Measurements from ENCODE around the gene OR5C1.
"Not testable (repeated sequence)": the region's sequence is repeated elsewhere in the genome, so short reads cannot be mapped to it uniquely, and the experiment has no call there.

OR5C1 gene

GRCh38 chr9:122789256-122790046 lies 718 bp downstream of the OR5C1 start:
- H3K27ac ChIP-seq (ENCODE audit: low read depth, low read length): no peak overlapping the region
- H3K9ac ChIP-seq (ENCODE audit: low read length): no peak overlapping the region
- no peaks in the 10 kb centered on the region for H3K36me3 ChIP-seq (ENCODE audit: insufficient read depth, low read length)

DNA sequence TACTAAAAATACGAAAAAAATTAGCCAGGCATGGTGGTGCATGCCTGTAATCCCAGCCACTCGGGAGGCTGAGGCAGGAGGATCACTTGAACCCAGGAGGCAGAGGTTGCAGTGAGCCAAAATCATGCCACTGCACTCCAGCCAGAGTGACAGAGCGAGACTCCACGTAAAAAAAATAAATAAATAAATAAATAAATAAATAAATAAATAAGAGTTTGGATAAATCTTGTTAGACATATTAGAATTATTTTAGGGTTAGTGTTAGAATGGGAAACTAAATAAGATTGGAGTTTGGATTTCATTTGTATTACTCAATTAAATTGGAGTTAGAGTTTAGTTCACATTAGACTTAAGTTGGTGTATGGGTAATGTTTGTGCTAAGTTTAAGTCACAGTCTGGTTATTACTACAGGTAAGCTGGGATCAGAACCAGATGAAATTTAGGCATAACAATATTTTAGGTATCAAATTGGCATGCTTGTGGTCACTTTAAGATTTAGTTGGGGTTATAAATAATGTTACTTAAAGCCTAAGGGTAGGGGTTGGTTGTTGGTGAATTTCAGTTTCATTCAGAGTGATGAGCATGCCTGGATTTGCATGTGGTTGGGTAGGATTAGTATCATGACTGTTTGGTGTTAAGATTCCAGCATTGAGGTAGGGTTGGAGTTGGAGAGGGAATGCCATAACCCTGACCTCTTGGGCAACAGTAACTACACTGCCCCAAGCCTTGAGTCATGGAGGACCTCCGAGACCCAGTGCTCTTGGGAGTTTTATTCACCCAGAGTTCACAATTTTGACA lies 3.3 kb downstream of the OR5C1 start:
- no peak overlapping the region for H3K4me3 ChIP-seq (ENCODE audit: low read depth in 1 of 2, low read length in 2 of 2)
- no peak overlapping the region for H3K27ac ChIP-seq (ENCODE audit: low read depth, low read length)
- no peak overlapping the region for H3K9ac ChIP-seq (ENCODE audit: low read length)
- H3K27me3 ChIP-seq (ENCODE audit: control insufficient read depth in 1 of 2, insufficient read depth in 2 of 2, low read length in 2 of 2): no peaks in the 10 kb centered on the region
- no peaks in the 10 kb centered on the region for H3K9me3 ChIP-seq (ENCODE audit: low read length)
- no peaks in the 10 kb centered on the region for H3K36me3 ChIP-seq (ENCODE audit: insufficient read depth, low read length)
- H3K4me1 ChIP-seq (ENCODE audit: insufficient read depth, low read length): no peaks in the 10 kb centered on the region

More at GRCh38 chr9:122789256-122790046, 718 bp downstream of the OR5C1 start:
- Histone ChIP-seq H3K9me3 (ENCODE audit: low read length) (no peaks in the 10 kb centered on the region), H3K4me1 (ENCODE audit: insufficient read depth, low read length) (no peaks in the 10 kb centered on the region), H3K4me3 (ENCODE audit: low read depth in 1 of 2, low read length in 2 of 2) (no peak overlapping the region), H3K27me3 (ENCODE audit: control insufficient read depth in 1 of 2, insufficient read depth in 2 of 2, low read length in 2 of 2) (no peaks in the 10 kb centered on the region)

DNA sequence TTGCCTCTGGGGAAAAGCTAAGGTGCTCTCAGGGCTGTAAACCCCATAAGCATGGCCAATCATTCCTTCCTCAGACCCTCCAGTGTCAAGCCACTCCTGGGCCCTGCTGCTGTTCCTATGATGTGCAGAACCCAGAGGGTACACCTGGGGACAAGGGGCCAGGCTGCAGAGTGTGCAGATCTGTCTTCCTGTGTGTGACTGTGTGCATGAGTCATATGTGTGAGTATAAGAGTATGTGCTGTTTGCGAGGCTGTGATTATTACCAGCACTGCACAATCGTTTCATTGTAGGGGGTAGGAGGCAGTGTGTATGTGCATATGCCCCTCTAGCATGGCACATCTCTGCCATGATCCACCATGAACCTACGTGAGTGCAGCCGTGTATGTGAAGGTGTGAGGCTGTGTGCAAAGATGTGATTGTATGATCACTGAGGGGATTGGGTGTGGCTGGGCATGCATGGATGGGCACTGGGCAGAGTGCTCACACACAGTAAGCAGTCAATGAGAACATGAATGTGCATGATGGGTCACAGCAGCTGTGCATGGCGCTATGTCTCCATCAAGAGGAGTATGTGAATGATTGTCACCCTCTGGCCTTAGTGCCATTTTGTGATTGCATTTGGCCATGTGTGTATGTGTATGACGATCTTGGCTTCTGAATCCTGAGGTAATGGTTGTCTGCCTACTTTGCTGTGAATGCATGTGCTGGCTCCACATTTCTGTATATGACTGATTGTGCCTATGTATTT lies 8.8 kb downstream of the OR5C1 start:
- Histone ChIP-seq H3K27me3 (ENCODE audit: control insufficient read depth in 1 of 2, insufficient read depth in 2 of 2, low read length in 2 of 2) (no peaks in the 10 kb centered on the region), H3K36me3 (ENCODE audit: insufficient read depth, low read length) (no peaks in the 10 kb centered on the region), H3K4me3 (ENCODE audit: low read depth in 1 of 2, low read length in 2 of 2) (no peak overlapping the region)

GRCh38 chr9:122800066-122801060 lies 11.6 kb downstream of the OR5C1 start, which contains the start of gene OR1K1:
Gene OR1K1 (plus strand): TSS chr9:122800123. CDS start chr9:122800123, 0 bp downstream.
- H3K9me3 ChIP-seq (ENCODE audit: low read length): no peaks in the 10 kb centered on the region
- H3K4me1 ChIP-seq (ENCODE audit: insufficient read depth, low read length): no peaks in the 10 kb centered on the region
- H3K4me3 ChIP-seq (ENCODE audit: low read depth in 1 of 2, low read length in 2 of 2): no peak within 1 kb of the TSS
- no peak within 1 kb of the TSS for H3K27ac ChIP-seq (ENCODE audit: low read depth, low read length)
- H3K9ac ChIP-seq (ENCODE audit: low read length): no peak within 1 kb of the TSS
- no peaks in the 10 kb centered on the region for H3K27me3 ChIP-seq (ENCODE audit: control insufficient read depth in 1 of 2, insufficient read depth in 2 of 2, low read length in 2 of 2)
- H3K36me3 ChIP-seq (ENCODE audit: insufficient read depth, low read length): no peaks in the 10 kb centered on the region

More for the DNA sequence above, 8.8 kb downstream of the OR5C1 start:
- Histone ChIP-seq H3K9ac (ENCODE audit: low read length) (no peak overlapping the region), H3K9me3 (ENCODE audit: low read length) (no peaks in the 10 kb centered on the region), H3K27ac (ENCODE audit: low read depth, low read length) (no peak overlapping the region), H3K4me1 (ENCODE audit: insufficient read depth, low read length) (no peaks in the 10 kb centered on the region)

DNA sequence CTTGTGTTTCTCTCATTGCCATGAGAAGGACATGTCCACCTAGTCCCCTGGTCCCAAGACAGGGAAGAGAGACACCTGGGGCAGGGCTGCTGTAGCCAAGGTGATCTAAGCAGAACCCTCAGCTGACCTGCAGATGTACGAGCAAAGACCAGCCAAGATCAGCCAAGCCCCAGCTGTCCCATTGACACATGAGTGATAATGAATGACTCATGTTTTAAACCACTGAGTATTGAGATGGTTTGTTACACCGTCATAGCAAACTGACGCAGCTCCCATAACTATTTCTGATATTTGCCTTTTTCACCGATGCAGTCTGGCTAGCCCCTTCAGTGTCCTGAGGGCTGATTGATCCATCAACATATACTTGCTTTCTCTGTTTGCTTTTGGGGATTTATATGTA lies 17.9 kb downstream of the OR5C1 start:
- no peaks in the 10 kb centered on the region for H3K36me3 ChIP-seq (ENCODE audit: insufficient read depth, low read length)
- H3K27me3 ChIP-seq (ENCODE audit: control insufficient read depth in 1 of 2, insufficient read depth in 2 of 2, low read length in 2 of 2): no peaks in the 10 kb centered on the region
- H3K9ac ChIP-seq (ENCODE audit: low read length): no peak overlapping the region
- no peak overlapping the region for H3K4me3 ChIP-seq (ENCODE audit: low read depth in 1 of 2, low read length in 2 of 2)
- H3K9me3 ChIP-seq (ENCODE audit: low read length): no peaks in the 10 kb centered on the region
- H3K4me1 ChIP-seq (ENCODE audit: insufficient read depth, low read length): peaks cover 3% of the 10 kb centered on the region
- no peak overlapping the region for H3K27ac ChIP-seq (ENCODE audit: low read depth, low read length)

DNA sequence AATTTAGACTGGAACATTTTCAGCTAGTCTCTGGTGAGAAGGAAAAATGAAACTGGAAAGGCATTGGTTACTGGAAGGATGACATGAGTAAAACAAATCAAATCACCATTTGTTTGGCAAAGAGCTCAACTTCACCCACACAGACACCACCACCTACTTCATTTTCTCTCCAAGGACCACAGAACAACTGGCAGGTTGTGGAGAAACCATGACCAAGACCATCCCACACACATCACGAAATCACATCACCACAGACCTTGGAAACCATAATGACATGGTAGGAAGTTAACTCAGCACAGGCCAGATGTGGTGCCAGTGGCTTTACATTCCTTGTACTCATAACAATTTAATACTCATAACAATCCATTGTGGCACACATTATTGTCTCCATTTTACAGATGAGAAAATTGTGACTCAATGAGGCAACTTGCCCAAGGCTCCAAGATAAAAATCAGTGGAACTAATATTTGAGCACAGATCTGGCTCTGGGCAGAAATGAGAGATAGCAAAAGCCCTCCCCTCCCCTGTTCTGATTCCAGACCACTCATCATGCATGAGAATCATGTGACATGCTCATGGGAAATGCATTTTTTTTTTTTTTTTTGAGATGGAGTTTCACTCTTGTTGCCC lies 18.7 kb downstream of the OR5C1 start:
- H3K9ac ChIP-seq (ENCODE audit: low read length): no peak overlapping the region

DNA sequence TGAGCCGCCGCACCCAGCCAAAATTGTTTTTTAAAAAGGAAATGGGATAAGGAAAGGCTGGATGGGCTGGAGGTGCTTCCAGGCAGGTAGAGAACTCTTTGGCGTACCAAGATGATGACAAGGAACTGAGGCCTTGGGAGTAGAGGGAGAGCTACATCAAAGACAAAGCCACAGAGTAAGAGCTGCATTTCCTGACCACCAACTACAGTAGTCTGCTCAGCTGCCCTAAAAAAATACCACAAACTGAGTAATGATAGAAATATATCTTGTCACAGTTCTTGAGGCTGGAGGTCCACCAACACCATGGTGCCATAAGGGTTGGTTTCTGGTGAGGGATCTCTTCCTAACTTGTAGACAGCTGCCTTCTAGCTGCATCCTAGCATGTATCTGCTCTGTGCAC lies 19.4 kb downstream of the OR5C1 start:
- H3K36me3 ChIP-seq (ENCODE audit: insufficient read depth, low read length): no peaks in the 10 kb centered on the region
- no peaks in the 10 kb centered on the region for H3K27me3 ChIP-seq (ENCODE audit: control insufficient read depth in 1 of 2, insufficient read depth in 2 of 2, low read length in 2 of 2)
- H3K27ac ChIP-seq (ENCODE audit: low read depth, low read length): no peak overlapping the region
- H3K9ac ChIP-seq (ENCODE audit: low read length): no peak overlapping the region
- H3K9me3 ChIP-seq (ENCODE audit: low read length): no peaks in the 10 kb centered on the region
- H3K4me1 ChIP-seq (ENCODE audit: insufficient read depth, low read length): peaks cover 3% of the 10 kb centered on the region
- H3K4me3 ChIP-seq (ENCODE audit: low read depth in 1 of 2, low read length in 2 of 2): no peak overlapping the region

More for the DNA sequence above, 18.7 kb downstream of the OR5C1 start:
- no peaks in the 10 kb centered on the region for H3K9me3 ChIP-seq (ENCODE audit: low read length)
- H3K36me3 ChIP-seq (ENCODE audit: insufficient read depth, low read length): no peaks in the 10 kb centered on the region
- peaks cover 3% of the 10 kb centered on the region for H3K4me1 ChIP-seq (ENCODE audit: insufficient read depth, low read length)
- H3K4me3 ChIP-seq (ENCODE audit: low read depth in 1 of 2, low read length in 2 of 2): no peak overlapping the region
- H3K27me3 ChIP-seq (ENCODE audit: control insufficient read depth in 1 of 2, insufficient read depth in 2 of 2, low read length in 2 of 2): no peaks in the 10 kb centered on the region
- no peak overlapping the region for H3K27ac ChIP-seq (ENCODE audit: low read depth, low read length)

DNA sequence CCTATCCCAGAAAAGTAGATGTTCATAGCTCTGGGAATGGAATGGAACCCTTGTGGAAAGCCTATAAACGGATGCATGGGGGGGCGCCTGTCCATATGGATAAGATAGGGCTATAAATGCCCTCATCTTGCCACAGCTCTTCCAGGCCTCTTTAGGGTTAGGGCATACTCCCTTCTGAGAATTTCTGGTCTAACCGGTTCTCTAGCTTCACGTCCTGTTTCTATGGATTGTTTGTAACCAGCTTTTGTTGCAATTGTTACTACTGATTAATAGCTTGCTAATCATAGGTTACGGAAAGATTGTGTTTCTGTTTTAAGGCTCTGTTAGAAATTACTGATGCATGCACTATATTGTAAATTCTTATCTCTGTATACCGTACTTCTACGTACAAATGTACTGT lies 20.5 kb downstream of the OR5C1 start:
- not testable (repeated sequence) for H3K4me1 ChIP-seq (ENCODE audit: insufficient read depth, low read length); H3K27ac ChIP-seq (ENCODE audit: low read depth, low read length); H3K9ac ChIP-seq (ENCODE audit: low read length); H3K36me3 ChIP-seq (ENCODE audit: insufficient read depth, low read length); H3K9me3 ChIP-seq (ENCODE audit: low read length); H3K27me3 ChIP-seq (ENCODE audit: control insufficient read depth in 1 of 2, insufficient read depth in 2 of 2, low read length in 2 of 2); H3K4me3 ChIP-seq (ENCODE audit: low read depth in 1 of 2, low read length in 2 of 2)

DNA sequence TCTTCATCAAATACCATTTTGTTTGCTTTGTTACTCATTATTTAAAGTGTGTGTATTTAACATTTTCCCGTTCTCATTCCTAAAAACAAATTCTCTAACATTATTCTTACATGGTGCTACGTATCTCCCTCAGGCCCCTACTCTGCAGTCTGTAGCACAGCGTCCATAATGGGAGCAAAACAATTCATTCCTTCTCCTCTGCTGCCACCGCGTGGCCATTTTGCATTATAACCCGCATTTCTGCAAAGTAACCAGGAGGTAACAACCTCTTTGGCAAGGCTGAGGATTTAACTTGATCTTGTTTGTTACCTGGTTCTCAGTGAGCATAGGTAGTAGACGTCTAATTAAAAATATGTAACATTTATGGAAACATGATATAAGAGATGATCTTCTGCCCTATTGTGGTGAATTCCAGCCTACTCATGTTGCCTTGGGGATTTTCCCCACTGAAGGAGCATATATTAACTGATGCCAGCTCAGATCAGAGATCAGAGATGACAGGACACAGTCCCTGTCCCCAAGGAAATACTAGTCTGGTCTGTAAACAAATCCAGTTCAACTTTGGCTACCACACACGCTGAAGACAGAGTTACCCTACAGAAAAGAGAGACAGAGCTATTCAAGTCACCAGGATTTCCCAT lies 21.7 kb downstream of the OR5C1 start:
- Histone ChIP-seq H3K27ac (ENCODE audit: low read depth, low read length) (no peak overlapping the region), H3K36me3 (ENCODE audit: insufficient read depth, low read length) (no peaks in the 10 kb centered on the region), H3K9ac (ENCODE audit: low read length) (no peak overlapping the region), H3K4me3 (ENCODE audit: low read depth in 1 of 2, low read length in 2 of 2) (peak overlapping the region in 1 of 2 donors; percentile 4), H3K9me3 (ENCODE audit: low read length) (no peaks in the 10 kb centered on the region), H3K4me1 (ENCODE audit: insufficient read depth, low read length) (peaks cover 3% of the 10 kb centered on the region), H3K27me3 (ENCODE audit: control insufficient read depth in 1 of 2, insufficient read depth in 2 of 2, low read length in 2 of 2) (no peaks in the 10 kb centered on the region)

GRCh38 chr9:122812736-122813135 lies 24.0 kb downstream of the OR5C1 start:
- Histone ChIP-seq H3K36me3 (ENCODE audit: insufficient read depth, low read length) (peaks cover 12% of the 10 kb centered on the region), H3K9me3 (ENCODE audit: low read length) (no peaks in the 10 kb centered on the region), H3K9ac (ENCODE audit: low read length) (no peak overlapping the region), H3K27me3 (ENCODE audit: control insufficient read depth in 1 of 2, insufficient read depth in 2 of 2, low read length in 2 of 2) (no peaks in the 10 kb centered on the region), H3K4me3 (ENCODE audit: low read depth in 1 of 2, low read length in 2 of 2) (no peak overlapping the region), H3K4me1 (ENCODE audit: insufficient read depth, low read length) (peaks cover 3% of the 10 kb centered on the region), H3K27ac (ENCODE audit: low read depth, low read length) (no peak overlapping the region)

Data from muscle layer of colon (tissue), 2 donors.